ENCODE measurements around the gene PRELID2.

The PRELID2 gene

GRCh38 chr5:145830594-145830993, 4.5 kb downstream of the PRELID2 start:
- ATAC-seq (replicated peaks), result no peak
- Mint-ChIP-seq H3K36me3 (ENCODE audit: insufficient read depth) (no peaks in the 10 kb centered on the region), H3K27ac (no peak overlapping the region), H3K27me3 (no peaks in the 10 kb centered on the region), H3K9me3 (no peaks in the 10 kb centered on the region), H3K4me3 (no peak overlapping the region), H3K4me1 (ENCODE audit: low read depth in 2 of 2) (no peaks in the 10 kb centered on the region)
- no peak for DNase-seq

- Mint-ChIP-seq H3K4me1 (ENCODE audit: low read depth in 2 of 2) (no peaks in the 10 kb centered on the region), H3K27me3 (no peaks in the 10 kb centered on the region), H3K36me3 (ENCODE audit: insufficient read depth) (no peaks in the 10 kb centered on the region), H3K9me3 (no peaks in the 10 kb centered on the region), H3K4me3 (no peak overlapping the region), H3K27ac (no peak overlapping the region)
- DNase-seq (no peak), ATAC-seq (replicated peaks) (no peak)
These were observed 5.3 kb downstream of the PRELID2 start for GRCh38 chr5:145829708-145830361.

- ATAC-seq (replicated peaks), result no peak
- Mint-ChIP-seq H3K9me3 (no peaks in the 10 kb centered on the region), H3K27me3 (no peaks in the 10 kb centered on the region), H3K4me3 (no peak overlapping the region), H3K36me3 (ENCODE audit: insufficient read depth) (no peaks in the 10 kb centered on the region), H3K27ac (no peak overlapping the region), H3K4me1 (ENCODE audit: low read depth in 2 of 2) (no peaks in the 10 kb centered on the region)
- no peak for DNase-seq
These were observed 8.1 kb downstream of the PRELID2 start for GRCh38 chr5:145826895-145827674.

- Mint-ChIP-seq H3K4me1 (ENCODE audit: low read depth in 2 of 2) (no peaks in the 10 kb centered on the region), H3K36me3 (ENCODE audit: insufficient read depth) (no peaks in the 10 kb centered on the region), H3K27ac (no peak overlapping the region), H3K4me3 (no peak overlapping the region), H3K27me3 (no peaks in the 10 kb centered on the region), H3K9me3 (no peaks in the 10 kb centered on the region)
- no peak for DNase-seq
- no peak for ATAC-seq (replicated peaks)
These were observed 9.4 kb downstream of the PRELID2 start for GRCh38 chr5:145825751-145826180.

GRCh38 chr5:145824040-145824439, 11.1 kb downstream of the PRELID2 start:
- Mint-ChIP-seq H3K36me3 (ENCODE audit: insufficient read depth) (no peaks in the 10 kb centered on the region), H3K27me3 (no peaks in the 10 kb centered on the region), H3K4me1 (ENCODE audit: low read depth in 2 of 2) (no peaks in the 10 kb centered on the region), H3K9me3 (no peaks in the 10 kb centered on the region), H3K4me3 (no peak overlapping the region), H3K27ac (no peak overlapping the region)
- DNase-seq (no peak), ATAC-seq (replicated peaks) (no peak)

GRCh38 chr5:145818604-145819003, 16.5 kb downstream of the PRELID2 start:
- Mint-ChIP-seq H3K4me3 (no peak overlapping the region), H3K4me1 (ENCODE audit: low read depth in 2 of 2) (no peaks in the 10 kb centered on the region), H3K27me3 (no peaks in the 10 kb centered on the region), H3K36me3 (ENCODE audit: insufficient read depth) (no peaks in the 10 kb centered on the region), H3K9me3 (no peaks in the 10 kb centered on the region), H3K27ac (no peak overlapping the region)
- ATAC-seq (replicated peaks) (no peak), DNase-seq (no peak)

GRCh38 chr5:145812877-145813276, 22.3 kb downstream of the PRELID2 start:
- no peaks in the 10 kb centered on the region for H3K27me3 Mint-ChIP-seq
- DNase-seq (no peak), ATAC-seq (replicated peaks) (no peak)
- H3K27ac Mint-ChIP-seq, result no peak overlapping the region
- no peak overlapping the region for H3K4me3 Mint-ChIP-seq
- H3K9me3 Mint-ChIP-seq, result no peaks in the 10 kb centered on the region
- H3K4me1 Mint-ChIP-seq (ENCODE audit: low read depth in 2 of 2), result no peaks in the 10 kb centered on the region
- no peaks in the 10 kb centered on the region for H3K36me3 Mint-ChIP-seq (ENCODE audit: insufficient read depth)

- Mint-ChIP-seq H3K9me3 (no peaks in the 10 kb centered on the region), H3K4me3 (no peak overlapping the region), H3K27me3 (no peaks in the 10 kb centered on the region), H3K36me3 (ENCODE audit: insufficient read depth) (no peaks in the 10 kb centered on the region), H3K27ac (no peak overlapping the region), H3K4me1 (ENCODE audit: low read depth in 2 of 2) (no peaks in the 10 kb centered on the region)
- ATAC-seq (replicated peaks) (no peak), DNase-seq (no peak)
These were observed 23.1 kb downstream of the PRELID2 start for GRCh38 chr5:145811834-145812625.

- DNase-seq, result no peak
- Mint-ChIP-seq H3K4me1 (ENCODE audit: low read depth in 2 of 2) (no peaks in the 10 kb centered on the region), H3K27ac (no peak overlapping the region)
These were observed 28.2 kb downstream of the PRELID2 start for GRCh38 chr5:145806923-145807322.

GRCh38 chr5:145805819-145806218, 29.3 kb downstream of the PRELID2 start:
- no peaks in the 10 kb centered on the region for H3K4me1 Mint-ChIP-seq (ENCODE audit: low read depth in 2 of 2)
- no peaks in the 10 kb centered on the region for H3K27me3 Mint-ChIP-seq
- H3K4me3 Mint-ChIP-seq, result no peak overlapping the region
- H3K27ac Mint-ChIP-seq, result no peak overlapping the region
- no peak for ATAC-seq (replicated peaks)
- H3K9me3 Mint-ChIP-seq, result peaks cover 0 to 6% of the 10 kb centered on the region in 2 donors
- peaks cover 5% of the 10 kb centered on the region for H3K36me3 Mint-ChIP-seq (ENCODE audit: insufficient read depth)
- no peak for DNase-seq

More at GRCh38 chr5:145806923-145807322, 28.2 kb downstream of the PRELID2 start:
- no peak for ATAC-seq (replicated peaks)
- Mint-ChIP-seq H3K27me3 (no peaks in the 10 kb centered on the region), H3K4me3 (no peak overlapping the region), H3K36me3 (ENCODE audit: insufficient read depth) (peaks cover 5% of the 10 kb centered on the region), H3K9me3 (peaks cover 0 to 6% of the 10 kb centered on the region in 2 donors)

- Mint-ChIP-seq H3K27ac (no peak overlapping the region), H3K27me3 (no peaks in the 10 kb centered on the region), H3K4me3 (no peak overlapping the region), H3K36me3 (ENCODE audit: insufficient read depth) (peaks cover 5% of the 10 kb centered on the region), H3K9me3 (peaks cover 0 to 6% of the 10 kb centered on the region in 2 donors), H3K4me1 (ENCODE audit: low read depth in 2 of 2) (no peaks in the 10 kb centered on the region)
- DNase-seq (no peak), ATAC-seq (replicated peaks) (no peak)
These were observed 30.4 kb downstream of the PRELID2 start for GRCh38 chr5:145804701-145805100.

GRCh38 chr5:145803112-145804004, 31.8 kb downstream of the PRELID2 start:
- peaks cover 0 to 6% of the 10 kb centered on the region in 2 donors for H3K9me3 Mint-ChIP-seq
- no peaks in the 10 kb centered on the region for H3K27me3 Mint-ChIP-seq
- ATAC-seq (replicated peaks) (no peak), DNase-seq (no peak)
- no peak overlapping the region for H3K4me3 Mint-ChIP-seq
- peaks cover 5% of the 10 kb centered on the region for H3K36me3 Mint-ChIP-seq (ENCODE audit: insufficient read depth)
- H3K4me1 Mint-ChIP-seq (ENCODE audit: low read depth in 2 of 2), result no peaks in the 10 kb centered on the region
- H3K27ac Mint-ChIP-seq, result no peak overlapping the region

GRCh38 chr5:145801195-145801594, 33.9 kb downstream of the PRELID2 start:
- Mint-ChIP-seq H3K4me1 (ENCODE audit: low read depth in 2 of 2) (no peaks in the 10 kb centered on the region), H3K9me3 (no peaks in the 10 kb centered on the region), H3K4me3 (no peak overlapping the region), H3K27me3 (no peaks in the 10 kb centered on the region), H3K36me3 (ENCODE audit: insufficient read depth) (peaks cover 2% of the 10 kb centered on the region), H3K27ac (no peak overlapping the region)
- DNase-seq (no peak), ATAC-seq (replicated peaks) (no peak)

Data from effector memory CD8-positive, alpha-beta T cell (primary cell).